Motor neuron (in vitro differentiated cells): ENCODE measurements around the gene LINGO4. TPM values are rescaled to one million over a fixed set of nuclear protein-coding genes. Genes with fewer than 3 reads are reported as not detected.

Experiments
- ATAC-seq, 8 experiments: fragments of 200-7000 bp; cut with Tn5 transposase; replicated peaks in 6 of 8; 2 replicates each; pipeline ENCODE4 v1.8.0; 2021; ENCODE audit warnings: mild to moderate bottlenecking in 8 of 8, moderate library complexity in 8 of 8
- H3K27ac ChIP-seq, 2 donors: fragments of 250-450 bp; sonication (Bioruptor Pico); 2 replicates each; pipeline ENCODE4 v1.9.0; 2021; ENCODE audit warnings: antibody characterized with exemption in 2 of 2, mild to moderate bottlenecking in 2 of 2, moderate library complexity in 1 of 2
- H3K4me1 ChIP-seq, 2 donors: fragments of 250-450 bp; sonication (Bioruptor Pico); replicated peaks in 1 of 2; 2 replicates each; pipeline ENCODE4 v1.6.1; 2021; ENCODE audit warnings: antibody characterized with exemption in 2 of 2, mild to moderate bottlenecking in 2 of 2, moderate library complexity in 1 of 2
- H3K4me3 ChIP-seq, 5 donors: fragments of 250-450 bp; sonication (Bioruptor Pico); 2 replicates each; pipeline ENCODE4 v1.9.0; 2021; ENCODE audit warnings: antibody characterized with exemption in 5 of 5, mild to moderate bottlenecking in 5 of 5, moderate library complexity in 4 of 5
- WGBS, 10 experiments: fragments of 450-650 bp; shearing (Covaris generic); methylation state at CpG; one replicate each; pipeline ENCODE4 v1.0.0; 2022; 5-methylcytosine and 5-hydroxymethylcytosine counted together
- in situ Hi-C, 9 experiments: fragments of 400-800 bp; cut with MboI; loops; one replicate each; pipeline ENCODE4 v1.15.0; 2021; ENCODE audit warnings: low sequenced_read_pairs in 9 of 9, low pct_unique_long_range_greater_than_20kb in 2 of 9; ENCODE audit not compliant: unreplicated experiment in 9 of 9
- total RNA-seq, 8 experiments: library from RNA; unstranded; fragments of 300-600 nt; gene quantifications; 2 replicates each; pipeline versions ENCODE4 v1.2.3 to v1.2.4, GENCODE V29; 2022

Gene LINGO4
- total RNA-seq, 8 experiments from 2014 or later, result 0.05 to 0.57 (median 0.22) TPM; not detected in 2

DNA sequence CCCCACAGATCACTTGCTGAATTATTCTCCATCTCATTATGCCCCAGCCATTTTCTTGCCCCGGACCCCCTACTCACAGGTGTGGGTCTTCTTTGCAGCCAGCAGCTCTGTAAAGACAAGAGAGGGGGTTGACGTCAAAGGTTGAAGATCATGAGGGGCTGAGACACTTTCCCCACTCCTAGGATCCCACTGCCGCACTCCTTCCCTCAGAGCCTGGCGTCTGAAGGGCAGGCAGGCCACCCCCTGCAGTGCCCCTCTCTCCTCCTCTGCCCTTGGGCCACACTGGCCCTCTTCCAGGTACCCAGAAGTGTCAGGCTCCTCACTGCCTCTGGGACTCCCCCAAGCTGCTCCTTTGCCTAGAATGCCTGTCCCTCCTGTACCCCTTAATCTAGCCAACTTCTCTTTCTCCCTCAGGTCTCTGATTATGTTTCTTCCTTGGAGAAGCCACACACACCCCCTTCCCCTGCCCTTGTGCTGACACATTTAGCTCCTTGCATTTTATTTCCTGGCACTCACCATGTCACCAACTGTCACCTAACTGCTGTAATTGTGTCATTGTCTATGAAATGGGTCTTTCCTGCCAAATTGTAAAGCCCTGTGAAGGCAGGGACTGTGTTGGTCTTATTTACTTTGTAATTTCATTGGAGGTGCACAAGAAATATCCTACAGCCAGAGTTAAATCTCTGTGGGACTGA, 24.3 kb upstream of the LINGO4 start:
- no peak overlapping the region for H3K4me3 ChIP-seq
- no peak for ATAC-seq
- no peak overlapping the region for H3K27ac ChIP-seq
- H3K4me1 ChIP-seq, result peaks cover 4 to 11% of the 10 kb centered on the region in 2 donors
- WGBS, 10 experiments, result 9 to 100% (median 44%) methylated on average over 1 to 4 of the region's 4 CpGs; no CpG with 5 or more reads in 4 of the 10 experiments
- in situ Hi-C loops, result no loop called here

DNA sequence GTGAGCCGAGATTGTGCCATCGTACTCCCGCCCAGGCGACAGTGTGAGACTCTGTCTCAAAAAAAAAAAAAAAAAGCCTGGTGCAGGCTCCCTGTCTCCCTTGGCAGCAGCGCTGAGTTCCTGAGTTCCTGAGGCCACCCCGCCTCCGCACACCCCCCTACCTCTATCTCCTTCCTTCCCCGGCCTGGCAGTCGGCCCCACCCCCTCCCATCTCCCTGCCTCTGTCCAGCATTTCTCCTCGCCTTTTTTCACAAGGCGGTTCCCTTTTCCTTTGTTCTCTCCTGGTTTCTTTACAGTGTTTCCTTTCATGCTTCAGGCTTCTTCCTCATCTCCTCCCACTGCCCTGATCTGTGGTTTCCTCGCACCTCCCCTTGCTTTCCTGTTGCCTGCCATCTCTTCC, 23.7 kb upstream of the LINGO4 start:
- no peak overlapping the region for H3K4me3 ChIP-seq
- H3K4me1 ChIP-seq, result peaks cover 4 to 11% of the 10 kb centered on the region in 2 donors
- H3K27ac ChIP-seq, result no peak overlapping the region
- 0 to 50% (median 20%) methylated on average over 1 to 3 of the region's 12 CpGs; no CpG with 5 or more reads in 5 of the 10 experiments for WGBS, 10 experiments
- peak; percentile 33 to 89 (median 85) for ATAC-seq
- in situ Hi-C loops, result no loop called here

DNA sequence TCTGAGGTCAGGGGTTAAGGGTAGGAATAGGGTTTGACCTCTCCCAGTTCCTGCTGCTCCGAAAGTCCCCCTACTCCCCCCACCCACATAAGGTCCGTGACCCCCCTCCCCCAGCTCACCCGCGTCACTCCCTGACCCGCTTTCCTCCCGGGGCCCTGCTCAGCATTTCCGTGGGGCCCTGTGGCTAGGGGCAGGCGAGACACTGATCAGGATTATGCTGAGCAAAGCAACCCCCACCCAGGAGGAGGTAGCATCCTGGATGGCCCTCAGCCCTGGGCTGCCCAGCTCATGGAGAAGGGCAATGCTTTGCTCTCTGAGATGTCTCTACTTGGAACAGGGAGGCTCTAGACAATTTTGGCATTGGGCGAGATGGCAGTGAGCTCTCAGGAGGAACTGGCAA, 22.6 kb upstream of the LINGO4 start:
- in situ Hi-C loops, result no loop called here
- H3K4me3 ChIP-seq, result no peak overlapping the region
- whole genome bisulfite sequencing, 10 experiments, result 60 to 100% (median 75%) methylated on average over 1 to 3 of the region's 9 CpGs; no CpG with 5 or more reads in 7 of the 10 experiments
- no peak for ATAC-seq
- H3K4me1 ChIP-seq, result peaks cover 4 to 11% of the 10 kb centered on the region in 2 donors
- H3K27ac ChIP-seq, result no peak overlapping the region

DNA sequence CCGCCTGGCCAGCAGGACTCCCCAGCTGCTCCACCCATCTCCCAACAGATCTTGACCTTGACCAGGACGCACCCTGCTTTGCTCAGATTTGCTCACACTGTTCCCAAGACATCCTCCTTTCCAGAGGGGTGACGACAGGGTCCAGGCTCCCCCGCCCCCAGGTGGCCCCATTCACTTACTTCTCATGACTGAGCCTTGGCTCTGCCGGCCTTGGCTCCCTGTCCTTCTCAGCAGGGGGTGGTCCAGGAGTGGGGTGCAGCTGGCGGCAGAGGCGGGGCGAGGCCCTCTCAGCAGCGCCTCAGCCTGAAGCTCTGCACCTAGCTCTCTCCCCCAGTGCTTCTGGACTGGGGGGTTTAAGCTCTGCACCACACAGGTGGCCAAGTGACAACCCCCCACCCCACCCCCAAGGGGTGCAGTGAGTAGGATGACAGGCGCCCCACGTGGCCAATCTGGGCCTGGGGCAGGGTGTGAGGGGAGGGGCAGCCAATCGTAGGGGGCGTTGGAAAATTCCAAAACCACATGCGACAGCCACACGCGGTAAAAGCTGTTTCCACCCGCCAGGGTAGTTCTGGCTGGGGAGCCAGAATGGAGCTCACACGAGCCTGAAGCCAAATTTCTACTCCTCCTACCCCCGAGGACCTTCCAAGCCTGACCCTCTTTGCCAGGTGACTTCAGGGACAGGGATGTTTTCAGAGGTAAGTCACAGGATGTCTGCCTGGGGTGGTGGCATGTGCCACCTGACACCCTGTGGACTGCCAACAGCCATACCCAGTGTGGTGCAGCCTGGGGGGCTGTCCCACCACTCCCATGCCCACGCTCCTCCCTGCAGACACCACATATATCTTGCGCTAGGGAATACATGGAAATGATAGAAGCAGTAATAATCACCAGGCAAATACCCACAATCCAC, 20.8 kb upstream of the LINGO4 start:
- H3K4me3 ChIP-seq, result no peak overlapping the region
- WGBS, 10 experiments, result 49 to 83% (median 77%) methylated on average over 1 to 10 of the region's 21 CpGs; no CpG with 5 or more reads in 3 of the 10 experiments

DNA sequence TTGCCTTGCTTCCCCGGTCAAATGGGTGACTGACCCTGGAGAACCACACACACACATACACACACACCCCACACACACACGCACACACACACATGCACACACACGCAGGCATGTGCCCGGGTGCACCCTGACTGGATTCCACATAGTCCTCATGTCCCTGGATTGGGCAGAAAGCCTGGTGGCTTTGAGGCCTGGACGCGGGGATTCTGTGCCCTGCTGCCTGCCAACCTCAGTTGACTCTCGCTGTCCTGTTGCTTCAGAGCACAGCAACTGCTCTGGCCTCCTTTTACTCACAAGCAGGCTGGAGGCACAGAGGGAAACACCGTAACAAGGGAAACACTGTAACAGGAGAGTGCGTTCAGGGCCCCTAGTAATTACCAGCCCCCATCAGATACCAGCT, 20.0 kb upstream of the LINGO4 start:
- 36 to 100% (median 69%) methylated on average over 1 to 6 of the region's 9 CpGs; no CpG with 5 or more reads in 5 of the 10 experiments for WGBS, 10 experiments

More for the DNA sequence above, 20.8 kb upstream of the LINGO4 start:
- H3K4me1 ChIP-seq, result peaks cover 4 to 11% of the 10 kb centered on the region in 2 donors
- in situ Hi-C loops, result no loop called here
- no peak overlapping the region for H3K27ac ChIP-seq
- ATAC-seq, result peak in 3 of 8 experiments; percentile 31 to 62 (median 61)

DNA sequence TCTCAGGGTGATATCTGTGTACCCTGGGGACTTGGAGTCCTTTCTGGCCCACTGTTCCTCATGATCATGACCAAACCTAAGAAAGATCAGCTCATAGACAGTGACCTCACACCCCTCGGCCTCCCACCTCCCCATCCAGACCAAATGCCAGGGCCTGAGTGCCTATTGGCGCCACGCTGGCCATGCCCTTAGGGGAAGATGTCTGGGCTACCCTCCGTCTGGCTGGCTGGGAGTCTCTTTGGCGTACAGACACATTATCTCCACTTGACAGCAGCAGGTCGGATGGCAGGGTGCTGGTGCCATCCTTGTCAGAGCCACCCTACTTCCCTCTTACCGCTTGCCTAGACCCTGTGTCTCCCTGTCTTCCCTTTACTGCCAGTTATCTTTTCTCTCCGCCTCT, 18.0 kb upstream of the LINGO4 start:
- no peak overlapping the region for H3K4me3 ChIP-seq
- in situ Hi-C loops, result no loop called here
- no peak for ATAC-seq

More for the DNA sequence above, 20.0 kb upstream of the LINGO4 start:
- Histone ChIP-seq H3K4me3 (no peak overlapping the region), H3K4me1 (peaks cover 4 to 11% of the 10 kb centered on the region in 2 donors), H3K27ac (no peak overlapping the region)
- in situ Hi-C loops, result no loop called here
- no peak for ATAC-seq

DNA sequence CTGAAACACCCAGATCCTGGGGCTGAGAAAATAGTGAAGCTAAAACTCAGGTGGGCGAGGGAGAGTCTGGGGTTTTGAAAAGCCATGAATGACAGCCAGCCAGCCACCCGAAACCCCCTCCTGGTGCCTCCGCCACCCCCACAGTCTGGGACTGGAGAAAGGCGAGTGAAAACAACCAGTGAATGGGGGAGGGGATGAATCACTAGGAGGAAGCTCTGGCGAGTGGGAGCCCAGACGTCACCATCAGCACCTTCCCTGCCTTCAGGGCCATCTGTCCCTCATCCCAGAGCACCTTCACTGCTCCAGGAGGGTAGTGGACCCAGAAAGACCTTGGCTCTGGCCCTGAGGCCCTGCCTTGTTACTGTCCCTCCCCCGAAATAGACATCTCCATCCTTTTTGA, 17.2 kb upstream of the LINGO4 start:
- H3K27ac ChIP-seq, result no peak overlapping the region
- in situ Hi-C loops, result no loop called here
- no peak for ATAC-seq
- no peak overlapping the region for H3K4me3 ChIP-seq
- WGBS, 10 experiments, result 0 to 60% (median 50%) methylated on average over 2 to 6 of the region's 7 CpGs; no CpG with 5 or more reads in 6 of the 10 experiments
- no peaks in the 10 kb centered on the region for H3K4me1 ChIP-seq

More for the DNA sequence above, 18.0 kb upstream of the LINGO4 start:
- H3K27ac ChIP-seq, result no peak overlapping the region
- H3K4me1 ChIP-seq, result peaks cover 0 to under 1% of the 10 kb centered on the region in 2 donors
- WGBS, 10 experiments, result 49 to 100% (median 65%) methylated on average over 1 to 7 of the region's 8 CpGs; no CpG with 5 or more reads in 4 of the 10 experiments

DNA sequence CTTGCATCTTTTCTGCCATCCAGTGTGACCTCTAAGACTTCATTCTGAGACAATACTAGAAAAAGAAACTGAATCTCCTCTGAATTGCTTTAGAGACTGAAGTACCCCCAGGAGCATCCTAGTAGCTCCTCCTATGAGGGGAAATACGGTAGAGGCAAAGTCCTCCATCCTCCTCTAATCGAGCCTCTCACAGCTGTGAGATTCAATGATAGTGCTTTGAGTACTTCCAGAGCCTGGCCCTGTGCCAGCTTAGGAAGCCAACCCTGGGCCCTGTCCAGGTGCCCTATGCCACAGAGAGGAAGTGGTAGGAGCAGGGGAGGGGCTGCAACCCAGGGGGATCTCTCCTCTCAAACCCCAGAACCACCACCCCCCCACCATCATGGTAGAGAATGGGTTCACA, 15.7 kb upstream of the LINGO4 start:
- in situ Hi-C loops, result no loop called here

DNA sequence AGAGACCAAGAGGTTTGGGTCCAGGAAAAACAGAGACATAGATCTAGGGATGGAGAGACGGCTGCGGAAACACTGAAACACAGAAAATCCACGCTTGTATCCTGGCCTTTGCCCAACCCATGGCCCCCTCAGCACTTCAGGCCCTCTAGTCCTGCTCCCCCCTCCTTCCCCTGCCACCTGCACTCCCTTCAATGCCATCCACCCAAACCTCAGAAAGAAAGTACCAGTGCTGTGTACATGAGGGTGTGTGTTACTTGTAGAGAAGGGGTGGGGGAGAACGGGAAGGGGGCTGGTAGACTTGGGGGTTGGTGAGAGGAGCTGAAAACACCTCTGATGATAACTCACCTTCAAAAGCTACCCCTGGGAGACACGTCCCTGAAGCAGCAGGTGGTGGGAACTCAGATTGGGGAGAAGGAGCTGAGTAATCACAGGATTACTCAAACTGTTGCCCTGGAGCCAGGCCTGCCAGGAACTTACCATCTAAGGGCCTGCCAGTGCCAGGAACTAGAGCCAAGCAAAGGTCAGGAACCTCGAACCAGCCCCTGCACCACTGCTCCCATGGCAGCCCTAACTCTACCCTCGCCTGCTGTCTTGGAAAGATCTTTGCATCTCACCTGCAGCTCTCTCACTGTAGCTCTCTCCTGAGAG, 14.9 kb upstream of the LINGO4 start:
- Histone ChIP-seq H3K27ac (no peak overlapping the region), H3K4me3 (no peak overlapping the region), H3K4me1 (no peaks in the 10 kb centered on the region)
- in situ Hi-C loops, result no loop called here
- ATAC-seq, result no peak
- WGBS, 10 experiments, result 40 to 100% (median 56%) methylated on average over 1 to 4 of the region's 7 CpGs; no CpG with 5 or more reads in 4 of the 10 experiments

More for the DNA sequence above, 15.7 kb upstream of the LINGO4 start:
- WGBS, 10 experiments, result 0 to 60% (median 30%) methylated on average over 2 of the region's 2 CpGs; no CpG with 5 or more reads in 4 of the 10 experiments
- H3K4me3 ChIP-seq, result no peak overlapping the region
- H3K4me1 ChIP-seq, result no peaks in the 10 kb centered on the region
- no peak overlapping the region for H3K27ac ChIP-seq
- no peak for ATAC-seq

DNA sequence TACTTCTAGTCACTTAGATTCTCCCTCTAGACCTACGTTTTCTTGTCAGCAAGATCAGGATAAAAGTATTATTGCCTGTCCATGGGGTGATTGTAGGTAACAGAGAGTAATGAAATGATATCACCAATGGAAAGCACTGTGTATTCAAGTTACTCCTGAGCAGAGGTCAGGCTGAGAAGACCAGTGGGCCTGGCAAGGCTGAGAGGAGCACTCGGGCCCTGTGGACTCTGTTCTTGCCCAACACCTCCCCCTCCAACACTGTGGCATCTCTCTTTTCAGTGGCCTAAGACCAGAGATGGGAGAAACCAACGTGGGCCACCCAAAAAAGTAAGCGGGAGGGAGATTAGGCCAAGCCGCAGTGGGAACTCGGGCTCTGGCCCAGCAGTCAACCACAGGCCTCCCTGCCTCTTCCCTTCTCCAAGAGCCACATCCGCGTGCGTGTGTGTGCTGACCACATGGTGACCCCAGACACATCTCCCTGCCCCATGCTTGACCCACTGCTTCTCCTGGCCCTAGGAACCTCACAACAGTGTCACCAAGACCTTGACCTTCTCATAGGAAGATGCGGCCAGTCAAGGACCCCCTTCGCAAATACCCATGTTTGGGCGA, 14.1 kb upstream of the LINGO4 start:
- in situ Hi-C loops, result no loop called here
- Histone ChIP-seq H3K4me3 (no peak overlapping the region), H3K27ac (no peak overlapping the region), H3K4me1 (no peaks in the 10 kb centered on the region)
- WGBS, 10 experiments, result 40 to 89% (median 69%) methylated on average over 1 to 7 of the region's 12 CpGs; no CpG with 5 or more reads in 2 of the 10 experiments
- ATAC-seq, result no peak

DNA sequence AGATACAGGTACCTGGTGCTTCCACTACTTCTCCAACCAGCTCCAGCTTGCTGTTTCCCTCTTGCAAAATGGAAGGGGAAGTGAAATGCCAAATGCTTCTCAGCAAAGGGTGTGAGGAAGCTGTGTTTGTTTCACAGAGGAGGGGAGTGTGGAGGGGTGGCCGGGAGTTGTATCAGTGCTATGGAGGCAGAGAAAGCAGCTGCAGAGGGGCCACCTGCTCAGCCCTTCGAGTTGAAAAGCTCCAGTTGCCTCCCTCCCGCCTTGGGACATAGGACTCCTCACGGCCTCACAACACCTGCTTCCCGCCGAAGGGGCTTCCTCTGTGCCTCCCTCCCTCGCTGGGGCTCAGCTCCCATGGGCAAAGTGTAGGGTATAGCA, 12.1 kb upstream of the LINGO4 start:
- WGBS, 10 experiments, result 55 to 56% methylated on average over 6 to 7 of the region's 7 CpGs; no CpG with 5 or more reads in 8 of the 10 experiments
- in situ Hi-C loops, result no loop called here
- Histone ChIP-seq H3K27ac (no peak overlapping the region), H3K4me3 (no peak overlapping the region), H3K4me1 (no peaks in the 10 kb centered on the region)
- peak in 1 of 8 experiments; percentile 41 for ATAC-seq

DNA sequence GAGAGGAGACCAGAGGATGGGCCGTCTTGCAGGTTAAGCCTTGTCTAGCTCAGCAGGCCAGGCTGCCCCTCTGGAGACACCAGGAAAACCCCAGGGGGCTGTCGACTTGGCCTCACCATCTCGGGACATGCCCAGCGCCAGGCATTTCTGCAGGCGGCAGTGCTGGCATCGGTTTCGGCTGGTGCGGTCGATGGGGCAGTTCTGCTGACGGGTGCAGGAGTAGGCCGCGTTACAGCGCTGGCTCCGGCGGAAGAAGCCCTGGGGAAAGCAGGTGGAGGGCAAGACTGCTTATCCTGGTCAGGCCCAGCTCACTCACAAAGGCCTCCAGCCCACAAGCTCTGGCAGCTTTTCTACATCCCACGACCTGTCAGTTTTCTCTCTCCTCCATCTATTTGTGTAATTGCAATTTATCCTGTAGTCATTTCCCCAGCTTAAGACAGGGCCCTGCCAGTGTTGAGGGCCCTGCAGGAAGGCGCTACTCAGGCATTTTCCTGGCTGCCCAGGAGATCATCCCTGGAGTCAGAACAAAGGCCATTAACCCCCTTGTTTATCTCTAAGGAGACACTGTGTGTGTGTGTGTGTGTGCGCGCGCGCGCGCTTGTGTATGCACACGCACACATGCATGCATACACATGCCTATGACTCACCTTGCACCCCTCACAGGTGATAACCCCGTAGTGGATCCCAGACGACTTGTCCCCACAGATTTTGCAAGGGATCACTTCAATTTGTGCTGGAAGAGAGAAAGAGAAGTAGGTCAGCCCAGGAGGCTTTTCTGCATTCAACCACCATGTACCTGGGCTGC, 11.5 kb upstream of the LINGO4 start:
- WGBS, 10 experiments, result 42 to 100% (median 82%) methylated on average over 1 to 23 of the region's 26 CpGs; no CpG with 5 or more reads in 1 of the 10 experiments
- peak in 4 of 8 experiments; percentile 43 to 77 (median 52) for ATAC-seq

More for the DNA sequence above, 11.5 kb upstream of the LINGO4 start:
- H3K27ac ChIP-seq, result no peak overlapping the region
- in situ Hi-C loops, result no loop called here
- H3K4me3 ChIP-seq, result no peak overlapping the region
- H3K4me1 ChIP-seq, result no peaks in the 10 kb centered on the region
